ENCODE measurements around the gene NTN3. TPM values are rescaled to one million over a fixed set of nuclear protein-coding genes. Genes with fewer than 3 reads are reported as not detected.
A peak's percentile ranks its signal among the peaks of the same experiment; 100 is the strongest.
"Not testable (repeated sequence)": the region's sequence is repeated elsewhere in the genome, so short reads cannot be mapped to it uniquely, and the experiment has no call there.

NTN3 gene
- total and polyA plus RNA-seq, 12 donors, result 0.16 to 1.5 (median 0.32) TPM; not detected in 3

DNA sequence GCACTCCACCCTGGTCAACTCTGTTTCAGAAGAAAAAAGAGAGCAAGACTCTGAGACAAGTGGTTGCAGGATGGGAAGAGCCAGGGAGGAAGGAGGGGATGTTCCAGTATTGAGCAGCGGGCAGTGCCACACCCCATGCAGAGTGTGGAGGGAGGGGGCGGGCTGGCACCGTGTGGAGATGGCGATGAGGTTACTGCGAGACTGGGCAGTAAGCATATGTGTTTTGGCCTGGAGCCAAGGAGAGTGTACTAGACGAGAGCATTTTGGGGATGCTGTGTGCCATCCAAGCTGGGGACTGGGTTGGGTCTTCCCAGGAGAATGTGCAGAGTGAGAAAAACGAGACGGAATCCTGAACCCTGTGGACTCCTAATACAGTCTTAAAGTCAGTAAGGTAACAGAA is 7.2 kb downstream of the NTN3 start:
- intact Hi-C loops (cut with DNase I), result no loop called here
- no peaks in the 10 kb centered on the region for H3K27me3 ChIP-seq
- WGBS, 4 donors, result 80 to 89% (median 86%) methylated on average over 8 of the region's 8 CpGs
- H3K4me3 ChIP-seq, result no peak overlapping the region
- H3K9me3 ChIP-seq (replicated peaks in 1 of 3), result no peaks in the 10 kb centered on the region
- DNase-seq, result no peak
- TF ChIP-seq, protein P1, sequence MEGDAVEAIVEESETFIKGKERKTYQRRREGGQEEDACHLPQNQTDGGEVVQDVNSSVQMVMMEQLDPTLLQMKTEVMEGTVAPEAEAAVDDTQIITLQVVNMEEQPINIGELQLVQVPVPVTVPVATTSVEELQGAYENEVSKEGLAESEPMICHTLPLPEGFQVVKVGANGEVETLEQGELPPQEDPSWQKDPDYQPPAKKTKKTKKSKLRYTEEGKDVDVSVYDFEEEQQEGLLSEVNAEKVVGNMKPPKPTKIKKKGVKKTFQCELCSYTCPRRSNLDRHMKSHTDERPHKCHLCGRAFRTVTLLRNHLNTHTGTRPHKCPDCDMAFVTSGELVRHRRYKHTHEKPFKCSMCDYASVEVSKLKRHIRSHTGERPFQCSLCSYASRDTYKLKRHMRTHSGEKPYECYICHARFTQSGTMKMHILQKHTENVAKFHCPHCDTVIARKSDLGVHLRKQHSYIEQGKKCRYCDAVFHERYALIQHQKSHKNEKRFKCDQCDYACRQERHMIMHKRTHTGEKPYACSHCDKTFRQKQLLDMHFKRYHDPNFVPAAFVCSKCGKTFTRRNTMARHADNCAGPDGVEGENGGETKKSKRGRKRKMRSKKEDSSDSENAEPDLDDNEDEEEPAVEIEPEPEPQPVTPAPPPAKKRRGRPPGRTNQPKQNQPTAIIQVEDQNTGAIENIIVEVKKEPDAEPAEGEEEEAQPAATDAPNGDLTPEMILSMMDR (IDR thresholded peaks at IDR 0.05), result no peak
- no peak for TF ChIP-seq POLR2A (IDR thresholded peaks at IDR 0.05)
- H3K27ac ChIP-seq, result no peak overlapping the region
- H3K36me3 ChIP-seq (replicated peaks in 1 of 2), result no peaks in the 10 kb centered on the region
- H3K4me1 ChIP-seq (replicated peaks in 1 of 2), result peaks cover 12 to 28% of the 10 kb centered on the region in 2 donors

DNA sequence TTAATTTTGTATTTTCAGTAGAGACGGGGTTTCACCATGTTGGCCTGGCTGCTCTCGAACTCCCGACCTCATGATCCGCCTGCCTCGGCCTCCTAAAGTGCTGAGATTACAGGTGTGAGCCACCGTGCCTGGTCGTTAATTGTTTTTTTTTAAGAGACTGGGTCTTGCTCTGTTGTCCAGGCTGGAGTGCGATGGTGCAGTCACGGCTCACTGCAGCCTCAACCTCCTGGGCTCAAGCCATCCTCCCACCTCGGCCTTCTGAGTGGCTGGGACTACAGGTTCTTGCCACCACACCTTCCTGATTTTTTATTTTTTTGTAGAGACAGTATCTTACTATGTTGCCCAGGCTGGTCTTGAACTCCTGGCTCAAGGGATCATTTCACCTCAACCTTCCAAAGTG is 8.9 kb downstream of the NTN3 start:
- H3K36me3 ChIP-seq (replicated peaks in 1 of 2); DNase-seq; H3K4me3 ChIP-seq; H3K27me3 ChIP-seq; intact Hi-C loops (cut with DNase I); H3K9me3 ChIP-seq (replicated peaks in 1 of 3); H3K27ac ChIP-seq: not testable (repeated sequence)
- peaks cover 5 to 16% of the 10 kb centered on the region in 2 donors for H3K4me1 ChIP-seq (replicated peaks in 1 of 2)
- 92 to 97% (median 95%) methylated on average over 10 of the region's 10 CpGs for WGBS, 4 donors

DNA sequence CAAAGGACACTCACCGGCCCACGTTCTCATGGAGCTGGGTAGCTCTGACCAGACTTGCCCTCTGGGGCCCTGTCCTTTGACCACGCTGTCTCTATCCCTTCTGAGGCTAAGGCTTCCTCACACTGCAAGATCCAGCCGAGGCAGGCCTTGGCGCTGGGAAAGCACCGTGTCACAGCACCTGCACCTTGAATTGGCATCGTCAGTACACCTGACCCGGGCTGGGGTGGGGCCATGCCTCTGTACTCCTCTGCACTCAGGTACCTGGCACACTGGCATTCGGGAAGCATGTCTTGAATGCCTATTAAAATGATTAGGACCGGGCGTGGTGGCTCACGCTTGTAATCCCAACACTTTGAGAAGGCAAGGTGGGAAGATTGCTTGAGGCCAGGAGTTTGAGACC is 9.9 kb downstream of the NTN3 start:
- DNase-seq, result no peak
- Histone ChIP-seq H3K36me3 (replicated peaks in 1 of 2) (no peaks in the 10 kb centered on the region), H3K27me3 (no peaks in the 10 kb centered on the region), H3K4me3 (no peak overlapping the region), H3K27ac (no peak overlapping the region), H3K4me1 (replicated peaks in 1 of 2) (peaks cover 0 to 10% of the 10 kb centered on the region in 2 donors), H3K9me3 (replicated peaks in 1 of 3) (no peaks in the 10 kb centered on the region)
- 89 to 92% (median 90%) methylated on average over 6 to 12 of the region's 12 CpGs for WGBS, 4 donors
- intact Hi-C loops (cut with DNase I), result no loop called here
- TF ChIP-seq POLR2A (IDR thresholded peaks at IDR 0.05), result no peak
- TF ChIP-seq, protein P1 (IDR thresholded peaks at IDR 0.05), result no peak

DNA sequence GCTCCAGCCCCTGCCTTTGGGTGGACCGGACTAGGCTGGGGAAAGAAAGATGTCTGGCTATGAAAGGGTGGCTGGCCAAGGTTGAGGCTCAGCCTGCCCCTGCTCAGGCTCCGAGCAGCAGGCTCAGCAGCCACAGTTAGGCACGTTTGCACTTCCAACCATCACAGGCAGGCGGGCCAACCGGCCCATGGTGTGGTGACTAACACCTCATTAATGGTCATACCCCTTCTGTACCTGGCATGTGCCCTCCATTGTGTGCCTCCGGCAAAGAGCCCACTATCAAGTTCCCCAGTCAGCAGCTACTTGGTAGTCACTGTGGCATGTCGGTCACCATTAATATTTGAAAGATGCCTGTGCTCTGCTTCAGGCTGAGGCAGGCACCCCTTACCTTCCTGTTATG is 10.6 kb downstream of the NTN3 start:
- no peak for TF ChIP-seq POLR2A (IDR thresholded peaks at IDR 0.05)
- TF ChIP-seq, protein P1 (IDR thresholded peaks at IDR 0.05), result no peak
- Histone ChIP-seq H3K27me3 (no peaks in the 10 kb centered on the region), H3K4me3 (no peak overlapping the region), H3K36me3 (replicated peaks in 1 of 2) (no peaks in the 10 kb centered on the region), H3K4me1 (replicated peaks in 1 of 2) (peaks cover 0 to 3% of the 10 kb centered on the region in 2 donors), H3K9me3 (replicated peaks in 1 of 3) (no peaks in the 10 kb centered on the region), H3K27ac (no peak overlapping the region)
- 69 to 90% (median 77%) methylated on average over 3 to 7 of the region's 7 CpGs for WGBS, 4 donors
- no peak for DNase-seq
- intact Hi-C loops (cut with DNase I), result no loop called here

DNA sequence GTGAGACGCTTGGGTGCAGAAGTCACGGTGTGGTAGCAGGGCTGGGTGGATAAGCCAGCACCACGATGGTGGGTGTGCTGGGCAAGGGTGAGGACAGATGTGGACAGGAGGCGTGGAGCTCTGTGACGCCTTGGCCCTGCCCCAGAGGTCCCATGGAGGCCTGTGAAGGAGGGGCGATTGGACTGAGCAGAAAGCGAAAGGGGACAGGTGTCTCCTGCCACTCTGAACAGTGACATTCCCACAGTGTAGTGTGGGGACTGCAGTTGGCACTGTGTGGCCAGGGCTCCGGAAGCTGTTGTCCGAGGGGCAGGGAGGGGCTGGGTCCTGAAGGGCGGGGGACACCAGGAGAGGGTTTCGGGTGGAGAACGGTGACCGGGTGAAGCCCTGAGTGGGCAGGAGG is 11.2 kb downstream of the NTN3 start:
- 77 to 85% (median 85%) methylated on average over 13 of the region's 13 CpGs for WGBS, 4 donors
- no peak for DNase-seq
- intact Hi-C loops (cut with DNase I), result no loop called here
- TF ChIP-seq, protein P1 (IDR thresholded peaks at IDR 0.05), result no peak
- no peak for TF ChIP-seq POLR2A (IDR thresholded peaks at IDR 0.05)
- Histone ChIP-seq H3K36me3 (replicated peaks in 1 of 2) (no peaks in the 10 kb centered on the region), H3K4me1 (replicated peaks in 1 of 2) (no peaks in the 10 kb centered on the region), H3K27me3 (no peaks in the 10 kb centered on the region), H3K27ac (peak overlapping the region in 2 of 5 donors; percentile 47 to 65), H3K4me3 (no peak overlapping the region), H3K9me3 (replicated peaks in 1 of 3) (no peaks in the 10 kb centered on the region)
